ENCODE measurements around the gene TMEM163.

GRCh38 chr2:134522496-134523455 lies 196.0 kb downstream of the TMEM163 start:
- TF ChIP-seq, protein P1, sequence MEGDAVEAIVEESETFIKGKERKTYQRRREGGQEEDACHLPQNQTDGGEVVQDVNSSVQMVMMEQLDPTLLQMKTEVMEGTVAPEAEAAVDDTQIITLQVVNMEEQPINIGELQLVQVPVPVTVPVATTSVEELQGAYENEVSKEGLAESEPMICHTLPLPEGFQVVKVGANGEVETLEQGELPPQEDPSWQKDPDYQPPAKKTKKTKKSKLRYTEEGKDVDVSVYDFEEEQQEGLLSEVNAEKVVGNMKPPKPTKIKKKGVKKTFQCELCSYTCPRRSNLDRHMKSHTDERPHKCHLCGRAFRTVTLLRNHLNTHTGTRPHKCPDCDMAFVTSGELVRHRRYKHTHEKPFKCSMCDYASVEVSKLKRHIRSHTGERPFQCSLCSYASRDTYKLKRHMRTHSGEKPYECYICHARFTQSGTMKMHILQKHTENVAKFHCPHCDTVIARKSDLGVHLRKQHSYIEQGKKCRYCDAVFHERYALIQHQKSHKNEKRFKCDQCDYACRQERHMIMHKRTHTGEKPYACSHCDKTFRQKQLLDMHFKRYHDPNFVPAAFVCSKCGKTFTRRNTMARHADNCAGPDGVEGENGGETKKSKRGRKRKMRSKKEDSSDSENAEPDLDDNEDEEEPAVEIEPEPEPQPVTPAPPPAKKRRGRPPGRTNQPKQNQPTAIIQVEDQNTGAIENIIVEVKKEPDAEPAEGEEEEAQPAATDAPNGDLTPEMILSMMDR (IDR thresholded peaks at IDR 0.05; ENCODE audit: low read depth, low read length, poor library complexity, severe bottlenecking): no peak
- TF ChIP-seq EZH2phosphoT487 (IDR thresholded peaks at IDR 0.05; ENCODE audit: borderline replicate concordance, low read length): no peak

Data from DOHH2 (cell line).